ENCODE results near the gene TCF4. TPM values are rescaled to one million over a fixed set of nuclear protein-coding genes. Genes with fewer than 3 reads are reported as not detected.
A peak's percentile ranks its signal among the peaks of the same experiment; 100 is the strongest.

The TCF4 gene
- total RNA-seq, 4 donors from 2014 or later: 30.3 to 51.1 (median 40.1) TPM

- in situ Hi-C loops (cut with MboI; ENCODE audit: low pct_ligation_motif_present in 1 of 4, low pct_unique_long_range_greater_than_20kb in 1 of 4, low sequenced_read_pairs in 3 of 4) (no loop called here), intact Hi-C loops (cut with DNase I; ENCODE audit: low total_unique reads) (no loop called here)
- no peak overlapping the region for H3K27ac ChIP-seq
- DNase-seq: no peak
- H3K36me3 ChIP-seq: no peaks in the 10 kb centered on the region
- H3K4me3 ChIP-seq: no peak overlapping the region
- no peaks in the 10 kb centered on the region for H3K27me3 ChIP-seq
- TF ChIP-seq, protein P1, sequence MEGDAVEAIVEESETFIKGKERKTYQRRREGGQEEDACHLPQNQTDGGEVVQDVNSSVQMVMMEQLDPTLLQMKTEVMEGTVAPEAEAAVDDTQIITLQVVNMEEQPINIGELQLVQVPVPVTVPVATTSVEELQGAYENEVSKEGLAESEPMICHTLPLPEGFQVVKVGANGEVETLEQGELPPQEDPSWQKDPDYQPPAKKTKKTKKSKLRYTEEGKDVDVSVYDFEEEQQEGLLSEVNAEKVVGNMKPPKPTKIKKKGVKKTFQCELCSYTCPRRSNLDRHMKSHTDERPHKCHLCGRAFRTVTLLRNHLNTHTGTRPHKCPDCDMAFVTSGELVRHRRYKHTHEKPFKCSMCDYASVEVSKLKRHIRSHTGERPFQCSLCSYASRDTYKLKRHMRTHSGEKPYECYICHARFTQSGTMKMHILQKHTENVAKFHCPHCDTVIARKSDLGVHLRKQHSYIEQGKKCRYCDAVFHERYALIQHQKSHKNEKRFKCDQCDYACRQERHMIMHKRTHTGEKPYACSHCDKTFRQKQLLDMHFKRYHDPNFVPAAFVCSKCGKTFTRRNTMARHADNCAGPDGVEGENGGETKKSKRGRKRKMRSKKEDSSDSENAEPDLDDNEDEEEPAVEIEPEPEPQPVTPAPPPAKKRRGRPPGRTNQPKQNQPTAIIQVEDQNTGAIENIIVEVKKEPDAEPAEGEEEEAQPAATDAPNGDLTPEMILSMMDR (IDR thresholded peaks at IDR 0.05): no peak
- TF ChIP-seq EP300 (IDR thresholded peaks at IDR 0.05; ENCODE audit: low read depth): no peak
- no peaks in the 10 kb centered on the region for H3K4me1 ChIP-seq
- no peaks in the 10 kb centered on the region for H3K9me3 ChIP-seq
These were observed 62.1 kb downstream of the TCF4 start for GRCh38 chr18:55525845-55526244.

- TF ChIP-seq POLR2A (IDR thresholded peaks at IDR 0.05): no peak
- TF ChIP-seq POLR2AphosphoS5 (IDR thresholded peaks at IDR 0.05): no peak
- TF ChIP-seq, protein P1 (IDR thresholded peaks at IDR 0.05): no peak
- TF ChIP-seq EP300 (IDR thresholded peaks at IDR 0.05; ENCODE audit: low read depth): no peak
- H3K9me3 ChIP-seq: no peaks in the 10 kb centered on the region
- no peak overlapping the region for H3K4me3 ChIP-seq
- intact Hi-C loops (cut with DNase I; ENCODE audit: low total_unique reads) (no loop called here), in situ Hi-C loops (cut with MboI; ENCODE audit: low pct_ligation_motif_present in 1 of 4, low pct_unique_long_range_greater_than_20kb in 1 of 4, low sequenced_read_pairs in 3 of 4) (no loop called here)
- no peak for DNase-seq
- no peaks in the 10 kb centered on the region for H3K36me3 ChIP-seq
- H3K27ac ChIP-seq: no peak overlapping the region
- H3K27me3 ChIP-seq: no peaks in the 10 kb centered on the region
- H3K4me1 ChIP-seq: no peaks in the 10 kb centered on the region
These were observed 63.5 kb downstream of the TCF4 start for GRCh38 chr18:55524353-55525073.

GRCh38 chr18:55523001-55523400 is 65.0 kb downstream of the TCF4 start:
- intact Hi-C loops (cut with DNase I; ENCODE audit: low total_unique reads) (no loop called here), in situ Hi-C loops (cut with MboI; ENCODE audit: low pct_ligation_motif_present in 1 of 4, low pct_unique_long_range_greater_than_20kb in 1 of 4, low sequenced_read_pairs in 3 of 4) (no loop called here)
- TF ChIP-seq POLR2AphosphoS5 (IDR thresholded peaks at IDR 0.05): no peak
- TF ChIP-seq, protein P1 (IDR thresholded peaks at IDR 0.05): no peak
- TF ChIP-seq EP300 (IDR thresholded peaks at IDR 0.05; ENCODE audit: low read depth): no peak

GRCh38 chr18:55522011-55522410 is 66.0 kb downstream of the TCF4 start:
- peak; percentile 13 for DNase-seq
- Histone ChIP-seq H3K4me1 (no peaks in the 10 kb centered on the region), H3K27me3 (no peaks in the 10 kb centered on the region), H3K9me3 (no peaks in the 10 kb centered on the region), H3K4me3 (no peak overlapping the region), H3K27ac (no peak overlapping the region), H3K36me3 (no peaks in the 10 kb centered on the region)
- intact Hi-C loops (cut with DNase I; ENCODE audit: low total_unique reads): no loop called here
- 57 to 60% methylated on average over 3 of the region's 3 CpGs for WGBS, 2 donors (ENCODE audit: low coverage in 1 of 2)
- in situ Hi-C loops (cut with MboI; ENCODE audit: low pct_ligation_motif_present in 1 of 4, low pct_unique_long_range_greater_than_20kb in 1 of 4, low sequenced_read_pairs in 3 of 4): no loop called here
- TF ChIP-seq POLR2A (IDR thresholded peaks at IDR 0.05): no peak
- TF ChIP-seq, protein P1 (IDR thresholded peaks at IDR 0.05): peak in 2 of 5 experiments; percentile 11 to 16

More at GRCh38 chr18:55523001-55523400, 65.0 kb downstream of the TCF4 start:
- Histone ChIP-seq H3K27ac (no peak overlapping the region), H3K4me1 (no peaks in the 10 kb centered on the region), H3K9me3 (no peaks in the 10 kb centered on the region), H3K36me3 (no peaks in the 10 kb centered on the region), H3K27me3 (no peaks in the 10 kb centered on the region), H3K4me3 (no peak overlapping the region)
- DNase-seq: no peak
